Testis (tissue), 2 donors: ENCODE results near the gene CTNNA2.

ENCODE experiments used
- CTCF ChIP-seq, 3 experiments: fragments of 450-650 bp in 2 of 3; fragments of 200-600 bp in 1 of 3; sonication (generic) in 1 of 3; IDR thresholded peaks; one replicate each; pipeline ENCODE4 v1.5.1; 2016 to 2019; ENCODE audit warnings: antibody characterized with exemption in 3 of 3, mild to moderate bottlenecking in 2 of 3, moderate library complexity in 1 of 3
- POLR2A ChIP-seq: fragments of 450-650 bp; IDR thresholded peaks from one replicate; pipeline ENCODE4 v1.6.1; 2017; ENCODE audit warnings: antibody characterized with exemption, mild to moderate bottlenecking, moderate library complexity

- no peak for TF ChIP-seq CTCF (IDR thresholded peaks at IDR 0.05)
- TF ChIP-seq POLR2A: no peak
These were observed 540.9 kb downstream of the CTNNA2 start for GRCh38 chr2:80053522-80054345.
